SK-N-SH (cell line): ENCODE results near the gene STARD5.

Experiments
- EP300 ChIP-seq, 2 experiments: IDR thresholded peaks; 2 replicates each; pipeline versions ENCODE4 v1.4.0 to v1.6.1; 2012; ENCODE audit warnings: borderline replicate concordance in 1 of 2, low read depth in 1 of 2, low read length in 1 of 2
- FOSL2 ChIP-seq: IDR thresholded peaks from 2 replicates; pipeline ENCODE4 v1.4.0; 2012; ENCODE audit warnings: low read depth, mild to moderate bottlenecking, moderate library complexity, borderline replicate concordance
- MXI1 ChIP-seq: IDR thresholded peaks from 2 replicates; pipeline ENCODE4 v1.6.1; 2012; ENCODE audit warnings: mild to moderate bottlenecking, low read depth, low read length, improper control_type of control experiment
- NRF1 ChIP-seq: IDR thresholded peaks from 2 replicates; pipeline ENCODE4 v1.6.1; 2012; ENCODE audit warnings: low read depth, mild to moderate bottlenecking, low read length
- RAD21 ChIP-seq: IDR thresholded peaks from 2 replicates; pipeline ENCODE4 v1.6.1; 2012; ENCODE audit warnings: mild to moderate bottlenecking, low read length
- RFX5 ChIP-seq: IDR thresholded peaks from 2 replicates; pipeline ENCODE4 v1.6.1; 2012; ENCODE audit warnings: mild to moderate bottlenecking, improper control_type of control experiment, low read length
- RXRA ChIP-seq: IDR thresholded peaks from 2 replicates; pipeline ENCODE4 v1.4.0; 2012; ENCODE audit warnings: low read depth, mild to moderate bottlenecking, borderline replicate concordance
- TAF1 ChIP-seq: IDR thresholded peaks from 2 replicates; pipeline ENCODE4 v1.6.1; 2012; ENCODE audit warnings: low read depth, mild to moderate bottlenecking, low read length, moderate library complexity, borderline replicate concordance
- TCF12 ChIP-seq: IDR thresholded peaks from 2 replicates; pipeline ENCODE4 v1.4.0; 2012
- YY1 ChIP-seq: IDR thresholded peaks from 2 replicates; pipeline ENCODE4 v1.4.0; 2012; ENCODE audit warnings: low read depth, mild to moderate bottlenecking
- TF ChIP-seq, protein P1 (sequence below): fragments of 200-600 bp; sonication (generic); IDR thresholded peaks from 2 replicates; pipeline ENCODE4 v1.6.1; 2017; ENCODE audit warnings: antibody characterized with exemption, mild to moderate bottlenecking, moderate library complexity
- TF ChIP-seq, protein P2 (sequence below): IDR thresholded peaks from 2 replicates; pipeline ENCODE4 v1.4.0; 2012; ENCODE audit warnings: low read depth

DNA sequence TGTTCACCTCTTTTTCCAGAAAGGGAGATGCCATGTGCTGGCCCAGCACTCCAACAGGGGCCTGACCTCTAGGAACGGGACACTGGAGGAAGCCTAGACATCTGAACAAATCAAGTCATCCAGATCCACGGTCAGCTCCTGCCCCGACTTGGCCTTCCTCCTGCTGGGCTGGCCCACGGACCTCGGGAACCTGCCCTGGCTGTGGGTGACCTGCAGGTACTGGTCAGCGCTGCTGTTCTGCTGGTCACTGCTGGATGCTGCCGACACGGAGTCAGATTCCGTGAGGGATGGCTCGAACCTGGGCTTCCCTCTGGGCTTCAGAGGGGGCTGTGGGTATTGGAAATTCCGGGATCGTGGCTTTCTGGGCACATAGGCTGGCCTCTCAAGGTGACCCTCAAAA lies 8.4 kb upstream of the STARD5 start:
- TF ChIP-seq YY1 (no peak), RFX5 (no peak), RAD21 (no peak), MXI1 (no peak), FOSL2 (no peak), EP300 (IDR thresholded peaks at IDR 0.05; ENCODE audit: borderline replicate concordance in 1 of 2, low read depth in 1 of 2, low read length in 1 of 2) (no peak), TCF12 (no peak), RXRA (no peak), NRF1 (no peak), TAF1 (no peak)
- TF ChIP-seq, protein P1, sequence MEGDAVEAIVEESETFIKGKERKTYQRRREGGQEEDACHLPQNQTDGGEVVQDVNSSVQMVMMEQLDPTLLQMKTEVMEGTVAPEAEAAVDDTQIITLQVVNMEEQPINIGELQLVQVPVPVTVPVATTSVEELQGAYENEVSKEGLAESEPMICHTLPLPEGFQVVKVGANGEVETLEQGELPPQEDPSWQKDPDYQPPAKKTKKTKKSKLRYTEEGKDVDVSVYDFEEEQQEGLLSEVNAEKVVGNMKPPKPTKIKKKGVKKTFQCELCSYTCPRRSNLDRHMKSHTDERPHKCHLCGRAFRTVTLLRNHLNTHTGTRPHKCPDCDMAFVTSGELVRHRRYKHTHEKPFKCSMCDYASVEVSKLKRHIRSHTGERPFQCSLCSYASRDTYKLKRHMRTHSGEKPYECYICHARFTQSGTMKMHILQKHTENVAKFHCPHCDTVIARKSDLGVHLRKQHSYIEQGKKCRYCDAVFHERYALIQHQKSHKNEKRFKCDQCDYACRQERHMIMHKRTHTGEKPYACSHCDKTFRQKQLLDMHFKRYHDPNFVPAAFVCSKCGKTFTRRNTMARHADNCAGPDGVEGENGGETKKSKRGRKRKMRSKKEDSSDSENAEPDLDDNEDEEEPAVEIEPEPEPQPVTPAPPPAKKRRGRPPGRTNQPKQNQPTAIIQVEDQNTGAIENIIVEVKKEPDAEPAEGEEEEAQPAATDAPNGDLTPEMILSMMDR, result no peak
- TF ChIP-seq, protein P2, sequence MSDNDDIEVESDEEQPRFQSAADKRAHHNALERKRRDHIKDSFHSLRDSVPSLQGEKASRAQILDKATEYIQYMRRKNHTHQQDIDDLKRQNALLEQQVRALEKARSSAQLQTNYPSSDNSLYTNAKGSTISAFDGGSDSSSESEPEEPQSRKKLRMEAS, result no peak
